Subcutaneous abdominal adipose tissue (tissue), 5 donors: ENCODE results near the gene PEX14.

ENCODE experiments used
- H3K27ac ChIP-seq: one replicate; pipeline ENCODE4 v1.7.0; 2013; ENCODE audit warnings: low read depth, mild to moderate bottlenecking, inconsistent platforms, low read length, moderate library complexity
- H3K27me3 ChIP-seq, 5 donors: one replicate each; pipeline ENCODE4 v1.7.0; 2013; ENCODE audit warnings: low read length in 5 of 5, inconsistent platforms in 1 of 5; ENCODE audit not compliant: control insufficient read depth in 5 of 5, insufficient read depth in 4 of 5
- H3K36me3 ChIP-seq, 5 donors: one replicate each; pipeline ENCODE4 v1.7.0; 2013; ENCODE audit warnings: low read length in 5 of 5; ENCODE audit not compliant: control insufficient read depth in 5 of 5, insufficient read depth in 5 of 5
- H3K4me1 ChIP-seq, 5 donors: one replicate each; pipeline ENCODE4 v1.7.0; 2013; ENCODE audit warnings: low read length in 5 of 5, mild to moderate bottlenecking in 3 of 5, moderate library complexity in 1 of 5; ENCODE audit not compliant: control insufficient read depth in 5 of 5, insufficient read depth in 5 of 5
- H3K4me3 ChIP-seq, 5 donors: one replicate each; pipeline ENCODE4 v1.7.0; 2013; ENCODE audit warnings: low read length in 5 of 5, low read depth in 1 of 5
- H3K9ac ChIP-seq, 5 donors: one replicate each; pipeline ENCODE4 v1.7.0; 2013; ENCODE audit warnings: low read length in 5 of 5, mild to moderate bottlenecking in 4 of 5, moderate library complexity in 3 of 5
- H3K9me3 ChIP-seq, 5 donors: one replicate each; pipeline ENCODE4 v1.7.0; 2013; ENCODE audit warnings: low read length in 5 of 5; ENCODE audit not compliant: control insufficient read depth in 5 of 5
- donor health status: healthy.
- donor health status: healthy.
- donor health status: healthy.
- donor health status: healthy.
- donor health status: healthy.

PEX14 gene

GRCh38 chr1:10649517-10650201 is 174.9 kb downstream of the PEX14 start:
- H3K36me3 ChIP-seq = peaks cover 0 to 31% (median 17%) of the 10 kb centered on the region in 5 donors
- H3K4me3 ChIP-seq = no peak overlapping the region
- no peaks in the 10 kb centered on the region for H3K9me3 ChIP-seq
- no peak overlapping the region for H3K9ac ChIP-seq
- H3K27me3 ChIP-seq = peaks cover 0 to 5% (median 0%) of the 10 kb centered on the region in 5 donors
- H3K27ac ChIP-seq = no peak overlapping the region
- H3K4me1 ChIP-seq = peaks cover 0 to 4% (median 3%) of the 10 kb centered on the region in 5 donors

- no peak overlapping the region for H3K27ac ChIP-seq
- no peak overlapping the region for H3K9ac ChIP-seq
- H3K36me3 ChIP-seq = peaks cover 0 to 32% (median 18%) of the 10 kb centered on the region in 5 donors
These were observed 176.0 kb downstream of the PEX14 start for GRCh38 chr1:10650556-10651388.

GRCh38 chr1:10651389-10651766 is 176.6 kb downstream of the PEX14 start:
- Histone ChIP-seq H3K9me3 (no peaks in the 10 kb centered on the region), H3K9ac (no peak overlapping the region), H3K4me1 (peaks cover 0 to 4% (median 3%) of the 10 kb centered on the region in 5 donors), H3K27me3 (peaks cover 0 to 5% (median 0%) of the 10 kb centered on the region in 5 donors), H3K36me3 (peaks cover 0 to 27% (median 15%) of the 10 kb centered on the region in 5 donors), H3K27ac (no peak overlapping the region), H3K4me3 (no peak overlapping the region)

More at GRCh38 chr1:10650556-10651388, 176.0 kb downstream of the PEX14 start:
- Histone ChIP-seq H3K4me3 (no peak overlapping the region), H3K4me1 (peaks cover 0 to 4% (median 3%) of the 10 kb centered on the region in 5 donors), H3K9me3 (no peaks in the 10 kb centered on the region), H3K27me3 (peaks cover 0 to 5% (median 0%) of the 10 kb centered on the region in 5 donors)

GRCh38 chr1:10651793-10652192 is 177.0 kb downstream of the PEX14 start:
- no peak overlapping the region for H3K4me3 ChIP-seq
- peaks cover 0 to 5% (median 0%) of the 10 kb centered on the region in 5 donors for H3K27me3 ChIP-seq
- peaks cover 0 to 4% (median 3%) of the 10 kb centered on the region in 5 donors for H3K4me1 ChIP-seq
- no peak overlapping the region for H3K9ac ChIP-seq
- H3K36me3 ChIP-seq = peaks cover 0 to 26% (median 15%) of the 10 kb centered on the region in 5 donors
- no peaks in the 10 kb centered on the region for H3K9me3 ChIP-seq
- no peak overlapping the region for H3K27ac ChIP-seq

GRCh38 chr1:10652626-10653025 is 177.9 kb downstream of the PEX14 start:
- no peak overlapping the region for H3K9ac ChIP-seq
- no peak overlapping the region for H3K27ac ChIP-seq
- H3K4me1 ChIP-seq = peaks cover 0 to 4% (median 3%) of the 10 kb centered on the region in 5 donors
- peaks cover 0 to 23% (median 15%) of the 10 kb centered on the region in 5 donors for H3K36me3 ChIP-seq
- peaks cover 0 to 5% (median 0%) of the 10 kb centered on the region in 5 donors for H3K27me3 ChIP-seq
- no peaks in the 10 kb centered on the region for H3K9me3 ChIP-seq
- no peak overlapping the region for H3K4me3 ChIP-seq

- Histone ChIP-seq H3K4me3 (no peak overlapping the region), H3K4me1 (peaks cover 0 to 4% (median 3%) of the 10 kb centered on the region in 5 donors), H3K9me3 (no peaks in the 10 kb centered on the region), H3K27me3 (peaks cover 0 to 5% (median 0%) of the 10 kb centered on the region in 5 donors), H3K9ac (no peak overlapping the region), H3K36me3 (peaks cover 0 to 20% (median 15%) of the 10 kb centered on the region in 5 donors), H3K27ac (no peak overlapping the region)
These were observed 178.8 kb downstream of the PEX14 start for GRCh38 chr1:10653370-10654125.

DNA sequence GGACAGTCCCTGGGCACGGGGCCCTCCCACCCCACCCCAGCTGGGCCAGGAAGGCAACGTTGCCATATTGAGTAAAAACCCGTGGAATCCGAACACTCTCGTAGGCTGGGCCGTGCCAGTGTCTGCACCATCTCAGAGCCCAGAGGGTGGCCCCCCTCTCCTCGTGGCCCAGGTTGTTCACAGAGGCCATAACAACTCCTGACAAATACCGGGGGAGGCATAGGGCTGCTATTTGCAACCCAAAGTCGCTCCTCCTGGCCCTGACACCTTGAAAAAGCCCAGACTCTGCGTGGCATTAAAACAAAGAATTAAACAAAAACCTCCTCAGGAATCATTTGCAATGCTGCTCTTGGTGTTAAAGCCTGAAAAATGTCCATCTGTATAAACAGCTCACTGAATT is 180.3 kb downstream of the PEX14 start:
- Histone ChIP-seq H3K4me1 (peaks cover 0 to 4% (median 3%) of the 10 kb centered on the region in 5 donors), H3K27ac (no peak overlapping the region), H3K27me3 (peaks cover 0 to 4% (median 0%) of the 10 kb centered on the region in 5 donors), H3K9ac (no peak overlapping the region), H3K9me3 (no peaks in the 10 kb centered on the region), H3K36me3 (peaks cover 0 to 30% (median 25%) of the 10 kb centered on the region in 5 donors), H3K4me3 (no peak overlapping the region)

DNA sequence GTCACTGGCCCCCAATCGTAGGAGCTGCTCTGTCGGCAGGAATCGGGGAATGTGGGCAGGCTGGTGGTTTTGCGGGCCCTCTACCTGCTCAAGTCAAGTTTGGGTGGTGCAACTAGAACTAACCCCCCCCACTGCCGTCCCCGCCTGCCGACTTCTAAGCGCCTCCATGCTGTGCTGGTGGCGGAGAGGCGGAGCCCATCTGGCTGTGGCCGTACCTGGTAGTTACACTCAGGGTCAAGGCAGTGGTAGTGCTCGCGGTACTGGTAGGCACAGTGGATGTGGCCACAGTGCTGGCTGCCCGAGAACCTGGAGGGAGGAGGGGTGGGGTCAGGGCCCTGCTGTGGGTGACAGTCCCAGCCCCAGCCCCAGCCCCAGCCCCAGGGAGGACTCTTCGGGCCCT is 181.7 kb downstream of the PEX14 start:
- H3K9ac ChIP-seq = no peak overlapping the region
- H3K36me3 ChIP-seq = peaks cover 0 to 33% (median 25%) of the 10 kb centered on the region in 5 donors
- H3K27ac ChIP-seq = no peak overlapping the region
- peaks cover 0 to 2% (median 1%) of the 10 kb centered on the region in 5 donors for H3K4me1 ChIP-seq
- peaks cover 0 to 4% (median 0%) of the 10 kb centered on the region in 5 donors for H3K27me3 ChIP-seq
- H3K9me3 ChIP-seq = no peaks in the 10 kb centered on the region
- H3K4me3 ChIP-seq = no peak overlapping the region

- Histone ChIP-seq H3K27me3 (peaks cover 0 to 4% (median 0%) of the 10 kb centered on the region in 5 donors), H3K9me3 (no peaks in the 10 kb centered on the region), H3K4me1 (no peaks in the 10 kb centered on the region), H3K9ac (no peak overlapping the region), H3K36me3 (peaks cover 0 to 33% (median 25%) of the 10 kb centered on the region in 5 donors), H3K4me3 (no peak overlapping the region), H3K27ac (no peak overlapping the region)
These were observed 182.5 kb downstream of the PEX14 start for GRCh38 chr1:10657088-10657847.
